Colonic mucosa (tissue), 4 donors: ENCODE results near the gene F11. TPM values are rescaled to one million over a fixed set of nuclear protein-coding genes. Genes with fewer than 3 reads are reported as not detected.

Source experiments
- DNase-seq: peaks from one replicate; pipeline ENCODE4 v3.0.0-alpha.2; 2020
- H3K27ac ChIP-seq: fragments of 200-600 bp; one replicate; pipeline ENCODE4 v1.8.0; 2021
- H3K27me3 ChIP-seq: fragments of 200-600 bp; one replicate; pipeline ENCODE4 v1.8.0; 2021
- H3K36me3 ChIP-seq: fragments of 200-600 bp; one replicate; pipeline ENCODE4 v1.8.0; 2021
- H3K4me1 ChIP-seq: fragments of 200-600 bp; one replicate; pipeline ENCODE4 v1.8.0; 2021; ENCODE audit warnings: mild to moderate bottlenecking
- H3K4me3 ChIP-seq: fragments of 200-600 bp; one replicate; pipeline ENCODE4 v1.8.0; 2021
- H3K9ac ChIP-seq, 2 donors: one replicate each; pipeline ENCODE4 v1.7.0; 2013; ENCODE audit warnings: control low read depth in 2 of 2, low read depth in 2 of 2, low read length in 2 of 2
- H3K9me3 ChIP-seq: fragments of 200-600 bp; one replicate; pipeline ENCODE4 v1.8.0; 2021
- CTCF ChIP-seq: fragments of 200-600 bp; IDR thresholded peaks from one replicate; pipeline ENCODE4 v1.8.0; 2022; ENCODE audit warnings: antibody characterized with exemption, mild to moderate bottlenecking
- intact Hi-C: fragments of 100-400 bp; cut with DNase I; formaldehyde crosslinking; loops from one replicate; pipeline ENCODE4 v1.14.1; 2022
- total RNA-seq, 2 donors: library from RNA; stranded (reverse); fragmentation: NEBNext Ultra II Directional in 1 of 2; extraction: Animal tissue kit (Norgen Biotek cat#: 25700) in 1 of 2; gene quantifications; one replicate each; pipeline ENCODE4 v1.2.1, GENCODE V29; 2021
- donor health status: healthy.
- donor health status: DM: no; HTN: no; CAD: no.
- donor health status: DM: no; HTN: no; CAD: no.

F11 gene
- total RNA-seq, 2 donors from 2014 or later, result 0.48 to 0.54 TPM

- TF ChIP-seq CTCF, result no peak
- no peaks in the 10 kb centered on the region for H3K4me1 ChIP-seq
- H3K9ac ChIP-seq, result no peak overlapping the region
- H3K9me3 ChIP-seq, result no peaks in the 10 kb centered on the region
- no peak for DNase-seq
- H3K27me3 ChIP-seq, result no peaks in the 10 kb centered on the region
- no peak overlapping the region for H3K4me3 ChIP-seq
- intact Hi-C loops, result no loop called here
- no peaks in the 10 kb centered on the region for H3K36me3 ChIP-seq
- no peak overlapping the region for H3K27ac ChIP-seq
Observed at GRCh38 chr4:186298031-186298647, 32.1 kb downstream of the F11 start.

GRCh38 chr4:186299291-186299690 lies 33.3 kb downstream of the F11 start:
- no peak for TF ChIP-seq CTCF
- no peak for DNase-seq

DNA sequence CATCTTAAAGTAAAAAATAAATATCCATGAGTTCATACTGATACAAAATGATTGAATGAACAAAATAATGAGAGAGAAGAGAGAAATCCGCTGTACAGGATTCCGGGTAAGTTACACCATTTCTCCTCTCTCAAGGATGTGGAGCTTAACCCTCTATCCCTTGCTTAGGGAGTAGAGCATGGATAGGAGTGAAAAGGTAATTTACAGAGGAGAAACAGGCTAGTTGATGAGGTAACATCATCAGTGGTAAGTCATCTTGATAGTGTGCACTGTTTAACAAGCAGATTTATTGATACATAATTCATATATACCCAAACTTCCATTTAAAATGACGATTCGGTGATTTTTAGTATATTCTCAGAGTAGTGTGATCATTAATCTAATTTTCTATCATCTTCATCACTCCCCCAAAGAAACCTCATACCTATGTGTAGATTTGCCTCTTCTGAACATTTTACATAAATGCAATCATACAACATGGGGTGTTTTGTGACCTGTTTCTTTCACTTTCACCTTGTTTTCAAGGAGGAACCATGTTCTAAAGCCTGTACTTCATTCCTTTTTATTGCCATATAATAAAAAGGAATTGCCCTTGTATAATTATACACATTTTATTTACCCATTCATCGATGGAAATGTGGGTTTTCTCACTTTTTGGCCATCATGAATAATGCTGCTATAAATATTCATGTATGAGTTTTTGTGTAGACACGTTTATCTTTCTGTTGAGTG lies 34.8 kb downstream of the F11 start:
- Histone ChIP-seq H3K9ac (no peak overlapping the region), H3K27me3 (no peaks in the 10 kb centered on the region), H3K4me1 (no peaks in the 10 kb centered on the region), H3K9me3 (no peaks in the 10 kb centered on the region), H3K36me3 (no peaks in the 10 kb centered on the region), H3K27ac (peak overlapping the region; percentile 41), H3K4me3 (no peak overlapping the region)
- no peak for TF ChIP-seq CTCF
- DNase-seq, result no peak
- intact Hi-C loops, result no loop called here

More at GRCh38 chr4:186299291-186299690, 33.3 kb downstream of the F11 start:
- Histone ChIP-seq H3K27me3 (no peaks in the 10 kb centered on the region), H3K36me3 (no peaks in the 10 kb centered on the region), H3K9me3 (no peaks in the 10 kb centered on the region), H3K4me1 (no peaks in the 10 kb centered on the region), H3K9ac (no peak overlapping the region), H3K27ac (no peak overlapping the region), H3K4me3 (no peak overlapping the region)
- intact Hi-C loops, result no loop called here

- intact Hi-C loops, result no loop called here
- TF ChIP-seq CTCF, result no peak
- no peak overlapping the region for H3K4me3 ChIP-seq
- no peak for DNase-seq
- no peaks in the 10 kb centered on the region for H3K9me3 ChIP-seq
- H3K4me1 ChIP-seq, result no peaks in the 10 kb centered on the region
- no peak overlapping the region for H3K9ac ChIP-seq
- H3K36me3 ChIP-seq, result no peaks in the 10 kb centered on the region
- no peaks in the 10 kb centered on the region for H3K27me3 ChIP-seq
- H3K27ac ChIP-seq, result no peak overlapping the region
Observed at GRCh38 chr4:186304216-186304615, 38.2 kb downstream of the F11 start.

GRCh38 chr4:186304866-186305505 lies 39.0 kb downstream of the F11 start:
- H3K4me1 ChIP-seq, result no peaks in the 10 kb centered on the region
- no peak overlapping the region for H3K4me3 ChIP-seq
- DNase-seq, result no peak
- intact Hi-C loops, result no loop called here
- no peaks in the 10 kb centered on the region for H3K27me3 ChIP-seq
- no peaks in the 10 kb centered on the region for H3K9me3 ChIP-seq
- no peak overlapping the region for H3K27ac ChIP-seq
- TF ChIP-seq CTCF, result no peak
- H3K9ac ChIP-seq, result no peak overlapping the region
- H3K36me3 ChIP-seq, result no peaks in the 10 kb centered on the region
